ENCODE data around the gene DIAPH2. TPM values are rescaled to one million over a fixed set of nuclear protein-coding genes. Genes with fewer than 3 reads are reported as not detected.

The DIAPH2 gene
- total and polyA plus RNA-seq, 2 experiments from 2014 or later = 16.2 to 56.6 TPM

GRCh38 chrX:96929036-96929435, 244.4 kb downstream of the DIAPH2 start:
- no peaks in the 10 kb centered on the region for H3K9me3 Mint-ChIP-seq
- Histone ChIP-seq H3K27me3 (ENCODE audit: insufficient read depth) (no peaks in the 10 kb centered on the region), H4K20me1 (replicated peaks; ENCODE audit: insufficient read depth) (no peaks in the 10 kb centered on the region), H3K27ac (ENCODE audit: low read depth) (no peak overlapping the region), H3K4me1 (ENCODE audit: insufficient read depth) (peaks cover 8% of the 10 kb centered on the region; the same call in 1 of the 2 replicates), H3K9me2 (ENCODE audit: insufficient read depth) (no peaks in the 10 kb centered on the region), H3K4me3 (no peak overlapping the region), H3K36me3 (ENCODE audit: insufficient read depth) (no peaks in the 10 kb centered on the region), H2AFZ (no peak overlapping the region), H3K4me2 (no peak overlapping the region), H3K79me2 (replicated peaks; ENCODE audit: insufficient read depth) (no peaks in the 10 kb centered on the region), H3F3A (replicated peaks; ENCODE audit: low read depth) (no peaks in the 10 kb centered on the region)
- ATAC-seq = no peak
- no peak overlapping the region for H3K4me3 Mint-ChIP-seq
- no peak for DNase-seq (ENCODE audit: low spot score)
- H3K4me1 Mint-ChIP-seq = peaks cover 4% of the 10 kb centered on the region; the same call in 1 of the 3 replicates
- no peaks in the 10 kb centered on the region for H3K36me3 Mint-ChIP-seq (ENCODE audit: low read depth)
- no peak overlapping the region for H3K27ac Mint-ChIP-seq
- no peaks in the 10 kb centered on the region for H3K27me3 Mint-ChIP-seq (ENCODE audit: insufficient read depth, low read depth, poor library complexity)
- no peak for TF ChIP-seq CREB1 (CRISPR knock-in tag; IDR thresholded peaks at IDR 0.05; ENCODE audit: low read depth)
- no peak for TF ChIP-seq JUNB (IDR thresholded peaks at IDR 0.05; ENCODE audit: unreplicated experiment)
- TF ChIP-seq NANOG (IDR thresholded peaks at IDR 0.05; ENCODE audit: borderline replicate concordance) = no peak
- TF ChIP-seq POLR2AphosphoS5 (IDR thresholded peaks at IDR 0.05; ENCODE audit: low read depth) = no peak
- TF ChIP-seq STAT1 (IDR thresholded peaks at IDR 0.05; ENCODE audit: unreplicated experiment) = no peak
- TF ChIP-seq ZNF114 (CRISPR knock-in tag; IDR thresholded peaks at IDR 0.05) = no peak
- TF ChIP-seq CTCF (conservative IDR thresholded peaks at IDR 0.05; ENCODE audit: low read depth in 2 of 2) = no peak
- TF ChIP-seq ZNF331 (CRISPR knock-in tag; IDR thresholded peaks at IDR 0.05; ENCODE audit: low read depth) = no peak

GRCh38 chrX:96957718-96958117, 273.1 kb downstream of the DIAPH2 start:
- ATAC-seq = no peak
- Histone ChIP-seq H2AFZ (no peak overlapping the region), H3K4me1 (ENCODE audit: insufficient read depth) (no peaks in the 10 kb centered on the region), H3K36me3 (ENCODE audit: insufficient read depth) (no peaks in the 10 kb centered on the region), H3K79me2 (replicated peaks; ENCODE audit: insufficient read depth) (no peaks in the 10 kb centered on the region), H3K27me3 (ENCODE audit: insufficient read depth) (no peaks in the 10 kb centered on the region), H3K4me3 (no peak overlapping the region), H3K9me2 (ENCODE audit: insufficient read depth) (no peaks in the 10 kb centered on the region), H4K20me1 (replicated peaks; ENCODE audit: insufficient read depth) (no peaks in the 10 kb centered on the region), H3K4me2 (no peak overlapping the region), H3F3A (replicated peaks; ENCODE audit: low read depth) (no peaks in the 10 kb centered on the region), H3K27ac (ENCODE audit: low read depth) (no peak overlapping the region)
- TF ChIP-seq STAT1 (IDR thresholded peaks at IDR 0.05; ENCODE audit: unreplicated experiment) = no peak
- TF ChIP-seq NANOG (IDR thresholded peaks at IDR 0.05; ENCODE audit: borderline replicate concordance) = no peak
- TF ChIP-seq REST (IDR thresholded peaks at IDR 0.05; ENCODE audit: unreplicated experiment) = no peak
- TF ChIP-seq POLR2AphosphoS5 (IDR thresholded peaks at IDR 0.05; ENCODE audit: low read depth) = no peak
- no peak for TF ChIP-seq CREB1 (CRISPR knock-in tag; IDR thresholded peaks at IDR 0.05; ENCODE audit: low read depth)
- TF ChIP-seq EZH2phosphoT487 (IDR thresholded peaks at IDR 0.05; ENCODE audit: unreplicated experiment) = no peak
- no peak for TF ChIP-seq EZH2 (IDR thresholded peaks at IDR 0.05; ENCODE audit: low read depth, unreplicated experiment)
- no peak for TF ChIP-seq ETS1 (IDR thresholded peaks at IDR 0.05)
- no peak for TF ChIP-seq CTCF (conservative IDR thresholded peaks at IDR 0.05; ENCODE audit: low read depth in 2 of 2)
- no peak for TF ChIP-seq ZNF331 (CRISPR knock-in tag; IDR thresholded peaks at IDR 0.05; ENCODE audit: low read depth)
- no peak for TF ChIP-seq ZNF114 (CRISPR knock-in tag; IDR thresholded peaks at IDR 0.05)
- no peak for DNase-seq (ENCODE audit: low spot score)
- H3K4me3 Mint-ChIP-seq = no peak overlapping the region
- no peaks in the 10 kb centered on the region for H3K4me1 Mint-ChIP-seq
- no peaks in the 10 kb centered on the region for H3K27me3 Mint-ChIP-seq (ENCODE audit: insufficient read depth, low read depth, poor library complexity)
- peaks cover 19% of the 10 kb centered on the region for H3K9me3 Mint-ChIP-seq
- H3K36me3 Mint-ChIP-seq (ENCODE audit: low read depth) = peaks cover 40% of the 10 kb centered on the region
- no peak overlapping the region for H3K27ac Mint-ChIP-seq

Data from GM23338 (cell line).